ENCODE measurements around the gene ITFG1.

GRCh38 chr16:47374629-47375028 lies 86.2 kb downstream of the ITFG1 start:
- TF ChIP-seq EZH2 (IDR thresholded peaks at IDR 0.05; ENCODE audit: borderline replicate concordance, low read length) (no peak), CTCF (conservative IDR thresholded peaks at IDR 0.05 in 1 of 2, IDR thresholded peaks at IDR 0.05 in 1 of 2; ENCODE audit: extremely low read depth in 1 of 2, insufficient read depth in 1 of 2, low read depth in 1 of 2, low read length in 2 of 2) (no peak)
